ENCODE measurements around the gene ZNF267. TPM values are rescaled to one million over a fixed set of nuclear protein-coding genes. Genes with fewer than 3 reads are reported as not detected.
"Not testable (repeated sequence)": the region's sequence is repeated elsewhere in the genome, so short reads cannot be mapped to it uniquely, and the experiment has no call there.

The ZNF267 gene
- total RNA-seq, 1 experiment from 2014 or later: 10.2 TPM

DNA sequence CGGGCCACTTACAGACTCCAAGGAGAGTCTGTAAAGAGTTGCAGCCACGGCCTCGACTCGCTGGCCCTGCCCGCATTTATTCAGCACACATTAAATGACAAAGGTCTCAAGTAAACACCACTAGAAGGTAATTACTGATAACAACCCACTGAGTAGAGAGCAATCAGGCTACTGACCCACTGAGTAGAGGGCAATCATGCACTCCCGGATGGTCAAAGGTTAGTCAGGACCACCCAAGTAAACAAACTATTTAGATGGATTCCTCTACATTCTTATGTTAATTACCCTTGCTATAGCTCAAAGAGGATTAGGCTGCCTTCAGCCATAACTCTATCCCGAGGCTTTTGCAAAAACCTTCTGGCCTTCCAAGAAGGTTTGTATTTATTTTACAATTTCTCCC lies 30.7 kb upstream of the ZNF267 start:
- Histone ChIP-seq H3K4me1 (ENCODE audit: insufficient read depth, low read length) (no peaks in the 10 kb centered on the region), H4K20me1 (ENCODE audit: low read length) (no peaks in the 10 kb centered on the region), H3K9me3 (ENCODE audit: low read length) (no peaks in the 10 kb centered on the region), H3K9ac (ENCODE audit: low read length) (no peak overlapping the region), H3F3A (ENCODE audit: low read length, unreplicated experiment) (no peaks in the 10 kb centered on the region), H3K36me3 (ENCODE audit: low read depth, low read length) (no peaks in the 10 kb centered on the region), H3K27ac (ENCODE audit: low read length) (no peak overlapping the region), H3K4me2 (ENCODE audit: low read length) (no peak overlapping the region), H3K9me2 (replicated peaks; ENCODE audit: low read length) (no peaks in the 10 kb centered on the region), H3K4me3 (ENCODE audit: low read length) (no peak overlapping the region), H2AFZ (ENCODE audit: low read length) (no peak overlapping the region), H3K79me2 (ENCODE audit: low read length) (no peaks in the 10 kb centered on the region), H3K27me3 (ENCODE audit: low read length) (no peaks in the 10 kb centered on the region)
- intact Hi-C loops (cut with micrococcal nuclease): no loop called here
- no peak for ATAC-seq
- CTCF ChIA-PET: no interaction called here
- TF ChIP-seq, protein P1, sequence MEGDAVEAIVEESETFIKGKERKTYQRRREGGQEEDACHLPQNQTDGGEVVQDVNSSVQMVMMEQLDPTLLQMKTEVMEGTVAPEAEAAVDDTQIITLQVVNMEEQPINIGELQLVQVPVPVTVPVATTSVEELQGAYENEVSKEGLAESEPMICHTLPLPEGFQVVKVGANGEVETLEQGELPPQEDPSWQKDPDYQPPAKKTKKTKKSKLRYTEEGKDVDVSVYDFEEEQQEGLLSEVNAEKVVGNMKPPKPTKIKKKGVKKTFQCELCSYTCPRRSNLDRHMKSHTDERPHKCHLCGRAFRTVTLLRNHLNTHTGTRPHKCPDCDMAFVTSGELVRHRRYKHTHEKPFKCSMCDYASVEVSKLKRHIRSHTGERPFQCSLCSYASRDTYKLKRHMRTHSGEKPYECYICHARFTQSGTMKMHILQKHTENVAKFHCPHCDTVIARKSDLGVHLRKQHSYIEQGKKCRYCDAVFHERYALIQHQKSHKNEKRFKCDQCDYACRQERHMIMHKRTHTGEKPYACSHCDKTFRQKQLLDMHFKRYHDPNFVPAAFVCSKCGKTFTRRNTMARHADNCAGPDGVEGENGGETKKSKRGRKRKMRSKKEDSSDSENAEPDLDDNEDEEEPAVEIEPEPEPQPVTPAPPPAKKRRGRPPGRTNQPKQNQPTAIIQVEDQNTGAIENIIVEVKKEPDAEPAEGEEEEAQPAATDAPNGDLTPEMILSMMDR (conservative IDR thresholded peaks at IDR 0.05; ENCODE audit: low read depth, low read length): no peak
- no peak for TF ChIP-seq EZH2 (IDR thresholded peaks at IDR 0.05; ENCODE audit: low read length, unreplicated experiment)
- TF ChIP-seq EZH2phosphoT487 (IDR thresholded peaks at IDR 0.05; ENCODE audit: borderline replicate concordance, low read length): no peak
- no TSS peak for BruUV-seq (replicated peaks)
- POLR2A ChIA-PET (ENCODE audit: unreplicated experiment): no interaction called here
- no peak for DNase-seq

DNA sequence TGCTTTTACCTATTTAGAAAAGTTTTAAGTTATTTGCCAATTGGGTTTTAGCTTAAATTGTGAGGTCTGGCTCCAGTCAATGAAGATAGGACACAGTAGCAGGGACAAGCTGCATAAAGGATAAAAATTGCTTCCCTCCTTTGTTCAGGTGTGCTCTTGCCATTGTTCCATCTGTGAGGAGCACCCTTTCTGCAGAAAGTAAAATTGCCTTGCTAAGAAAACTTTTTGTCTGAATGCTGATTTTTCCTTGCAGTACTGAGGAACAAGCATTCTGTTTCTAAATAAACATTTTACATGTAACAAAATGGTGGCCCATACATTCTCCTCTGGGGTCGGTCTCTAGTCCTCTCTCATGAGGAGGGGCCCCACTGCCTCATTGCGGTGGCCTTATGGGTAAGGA lies 25.0 kb upstream of the ZNF267 start:
- H3K9me3 ChIP-seq (ENCODE audit: low read length); H3K9me2 ChIP-seq (replicated peaks; ENCODE audit: low read length); H3K36me3 ChIP-seq (ENCODE audit: low read depth, low read length); ATAC-seq; H4K20me1 ChIP-seq (ENCODE audit: low read length); H3K27me3 ChIP-seq (ENCODE audit: low read length); POLR2A ChIA-PET (ENCODE audit: unreplicated experiment); H3K79me2 ChIP-seq (ENCODE audit: low read length); intact Hi-C loops (cut with micrococcal nuclease); H2AFZ ChIP-seq (ENCODE audit: low read length); CTCF ChIA-PET; BruUV-seq (replicated peaks); H3K4me1 ChIP-seq (ENCODE audit: insufficient read depth, low read length); H3K4me3 ChIP-seq (ENCODE audit: low read length); H3K9ac ChIP-seq (ENCODE audit: low read length); H3K4me2 ChIP-seq (ENCODE audit: low read length); H3F3A ChIP-seq (ENCODE audit: low read length, unreplicated experiment); H3K27ac ChIP-seq (ENCODE audit: low read length); DNase-seq: not testable (repeated sequence)

DNA sequence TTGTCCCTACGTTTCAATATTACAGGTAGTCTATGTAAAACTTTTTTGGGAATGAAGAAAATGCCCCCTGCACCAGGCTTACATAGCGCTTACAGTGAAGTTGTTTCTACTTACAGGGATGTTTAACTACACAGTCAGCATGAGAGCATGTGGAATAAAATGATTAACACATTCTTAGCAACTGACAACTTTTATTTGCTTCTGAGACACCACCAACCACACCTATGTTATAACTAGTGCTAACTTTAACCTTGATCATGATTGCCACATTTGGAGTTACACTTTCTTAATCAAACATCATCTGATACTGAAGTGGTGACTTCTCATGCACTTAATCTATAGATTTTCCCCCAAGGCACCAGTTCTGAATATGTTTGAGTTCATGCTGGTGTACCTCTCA lies 20.3 kb upstream of the ZNF267 start:
- intact Hi-C loops (cut with micrococcal nuclease): no loop called here
- Histone ChIP-seq H4K20me1 (ENCODE audit: low read length) (no peaks in the 10 kb centered on the region), H3K9me2 (replicated peaks; ENCODE audit: low read length) (no peaks in the 10 kb centered on the region), H3F3A (ENCODE audit: low read length, unreplicated experiment) (no peaks in the 10 kb centered on the region), H2AFZ (ENCODE audit: low read length) (no peak overlapping the region), H3K79me2 (ENCODE audit: low read length) (no peaks in the 10 kb centered on the region), H3K4me3 (ENCODE audit: low read length) (no peak overlapping the region), H3K4me2 (ENCODE audit: low read length) (no peak overlapping the region), H3K36me3 (ENCODE audit: low read depth, low read length) (no peaks in the 10 kb centered on the region), H3K27me3 (ENCODE audit: low read length) (no peaks in the 10 kb centered on the region), H3K27ac (ENCODE audit: low read length) (no peak overlapping the region), H3K4me1 (ENCODE audit: insufficient read depth, low read length) (no peaks in the 10 kb centered on the region), H3K9ac (ENCODE audit: low read length) (no peak overlapping the region), H3K9me3 (ENCODE audit: low read length) (0 out of 2 replicates have a peak, but pooled peaks cover 3% of the 10 kb centered on the region)
- ChIA-PET CTCF (no interaction called here), POLR2A (ENCODE audit: unreplicated experiment) (no interaction called here)
- ATAC-seq (no peak), DNase-seq (no peak)
- TF ChIP-seq, protein P1 (conservative IDR thresholded peaks at IDR 0.05; ENCODE audit: low read depth, low read length): no peak
- BruUV-seq (replicated peaks): no TSS peak

All from PC-3 (cell line).